Esophagus muscularis mucosa (tissue), 4 donors: ENCODE data around the gene RSAD1.

Experiments
- CTCF ChIP-seq, 3 experiments: fragments of 200-600 bp in 2 of 3; fragments of 450-650 bp in 1 of 3; sonication (generic) in 2 of 3; IDR thresholded peaks; one replicate each; pipeline ENCODE4 v1.5.1; 2017 to 2019; ENCODE audit warnings: antibody characterized with exemption in 3 of 3, mild to moderate bottlenecking in 2 of 3, moderate library complexity in 1 of 3
- EP300 ChIP-seq: sonication (generic); formaldehyde crosslinking; IDR thresholded peaks from one replicate; pipeline ENCODE4 v1.6.1; 2017; ENCODE audit warnings: antibody characterized with exemption
- POLR2A ChIP-seq: fragments of 450-650 bp; IDR thresholded peaks from one replicate; pipeline ENCODE4 v1.6.1; 2017; ENCODE audit warnings: antibody characterized with exemption, moderate library complexity, mild to moderate bottlenecking, low read depth
- POLR2AphosphoS5 ChIP-seq, 2 donors: sonication (generic); formaldehyde crosslinking; IDR thresholded peaks; one replicate each; pipeline ENCODE4 v1.6.1; 2017; ENCODE audit warnings: antibody characterized with exemption in 2 of 2

DNA sequence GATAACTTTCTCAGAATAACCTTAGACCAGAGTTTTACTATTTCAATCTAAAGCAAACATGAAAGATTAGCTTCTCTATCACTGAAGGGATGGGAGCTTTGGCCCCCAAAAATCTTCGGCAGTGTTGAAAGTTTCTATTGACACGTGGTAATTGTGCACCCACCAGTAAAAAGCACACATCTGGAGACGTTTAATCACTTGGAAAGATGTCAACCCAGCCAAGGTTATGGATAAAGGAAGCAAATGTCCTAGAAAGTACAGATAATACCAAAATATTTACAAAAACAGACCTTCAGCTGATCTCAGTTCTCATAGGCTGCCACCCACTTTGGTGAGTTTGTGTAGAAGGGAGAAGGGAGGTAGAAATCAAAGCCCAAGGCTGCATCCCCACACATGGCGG lies 34.8 kb downstream of the RSAD1 start:
- TF ChIP-seq EP300 (no peak), CTCF (IDR thresholded peaks at IDR 0.05) (no peak), POLR2A (no peak), POLR2AphosphoS5 (IDR thresholded peaks at IDR 0.05) (no peak)
